ELR (cell line): Measurements from ENCODE around the gene CXCR1.
"Not testable (repeated sequence)": the region's sequence is repeated elsewhere in the genome, so short reads cannot be mapped to it uniquely, and the experiment has no call there.

Source experiments
- DNase-seq: peaks from one replicate; pipeline ENCODE4 v3.0.0-alpha.2; 2015; ENCODE audit warnings: low read depth

The CXCR1 gene

GRCh38 chr2:218161644-218162043 lies 5.1 kb downstream of the CXCR1 start:
- DNase-seq = peak; percentile 15

GRCh38 chr2:218155953-218156479 lies 10.7 kb downstream of the CXCR1 start:
- DNase-seq = no peak

GRCh38 chr2:218152777-218153176 lies 14.0 kb downstream of the CXCR1 start:
- no peak for DNase-seq

- no peak for DNase-seq
Observed at GRCh38 chr2:218152172-218152571, 14.6 kb downstream of the CXCR1 start.

GRCh38 chr2:218149848-218150440 lies 16.8 kb downstream of the CXCR1 start:
- DNase-seq = no peak

GRCh38 chr2:218149098-218149497 lies 17.7 kb downstream of the CXCR1 start:
- DNase-seq = no peak

GRCh38 chr2:218146056-218146455 lies 20.7 kb downstream of the CXCR1 start:
- DNase-seq = no peak

GRCh38 chr2:218145124-218145523 lies 21.6 kb downstream of the CXCR1 start:
- DNase-seq = no peak

GRCh38 chr2:218138047-218138446 lies 28.7 kb downstream of the CXCR1 start:
- no peak for DNase-seq

GRCh38 chr2:218137514-218137913 lies 29.2 kb downstream of the CXCR1 start:
- DNase-seq = no peak

- DNase-seq = no peak
Observed at GRCh38 chr2:218130822-218131221, 35.9 kb downstream of the CXCR1 start.

GRCh38 chr2:218130377-218130776 lies 36.4 kb downstream of the CXCR1 start:
- DNase-seq = no peak

GRCh38 chr2:218129458-218130135 lies 37.2 kb downstream of the CXCR1 start:
- DNase-seq = peak; percentile 10

- no peak for DNase-seq
Observed at GRCh38 chr2:218128781-218129457, 37.8 kb downstream of the CXCR1 start.

- DNase-seq = no peak
Observed at GRCh38 chr2:218127929-218128455, 38.8 kb downstream of the CXCR1 start.

GRCh38 chr2:218125626-218126080 lies 41.1 kb downstream of the CXCR1 start, which contains the start of gene CXCR2:
TSS of gene CXCR2 (plus strand) at chr2:218126028. CDS start at chr2:218134802, 8,774 bp downstream.
- DNase-seq = no peak

GRCh38 chr2:218125095-218125494 lies 41.7 kb downstream of the CXCR1 start:
- DNase-seq = no peak

- DNase-seq = no peak
Observed at GRCh38 chr2:218123986-218124385, 42.8 kb downstream of the CXCR1 start.

GRCh38 chr2:218122286-218122685 lies 44.5 kb downstream of the CXCR1 start:
- DNase-seq = not testable (repeated sequence)

- DNase-seq = not testable (repeated sequence)
Observed at GRCh38 chr2:218121789-218122188, 45.0 kb downstream of the CXCR1 start.
